ENCODE measurements around the gene KBTBD7.

DNA sequence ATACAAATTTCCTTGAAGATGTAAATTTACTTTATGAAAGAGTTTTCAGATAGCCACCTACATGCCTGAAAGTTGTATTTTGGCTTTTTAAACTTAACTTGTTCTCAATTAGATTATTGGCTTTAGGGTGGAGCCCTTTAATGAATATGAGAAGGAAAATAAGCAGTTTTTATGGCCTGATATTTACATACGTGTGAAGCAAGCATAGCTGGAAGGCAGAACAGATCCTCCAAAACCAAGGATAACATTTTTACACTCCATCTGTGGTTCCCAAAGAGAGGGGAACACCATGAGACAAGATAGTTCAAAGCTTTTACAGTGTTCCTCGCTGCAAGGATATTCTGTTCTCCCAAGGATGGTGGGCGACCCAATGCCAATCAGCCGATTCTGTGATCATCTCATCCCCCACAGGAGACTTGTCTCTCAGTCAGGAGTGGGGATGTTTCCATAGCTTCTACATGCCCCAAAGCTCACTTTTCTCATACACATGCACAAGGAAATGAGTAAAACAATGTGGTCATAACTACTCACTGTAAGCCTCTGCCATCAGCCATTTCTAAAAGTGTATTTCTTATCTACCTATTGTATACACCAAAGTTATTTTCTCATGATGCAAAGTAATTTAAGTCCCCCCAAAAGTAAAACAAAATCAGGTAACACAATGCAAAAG, 37.2 kb downstream of the KBTBD7 start:
- TF ChIP-seq POLR2A (IDR thresholded peaks at IDR 0.05): no peak
- TF ChIP-seq, protein P1, sequence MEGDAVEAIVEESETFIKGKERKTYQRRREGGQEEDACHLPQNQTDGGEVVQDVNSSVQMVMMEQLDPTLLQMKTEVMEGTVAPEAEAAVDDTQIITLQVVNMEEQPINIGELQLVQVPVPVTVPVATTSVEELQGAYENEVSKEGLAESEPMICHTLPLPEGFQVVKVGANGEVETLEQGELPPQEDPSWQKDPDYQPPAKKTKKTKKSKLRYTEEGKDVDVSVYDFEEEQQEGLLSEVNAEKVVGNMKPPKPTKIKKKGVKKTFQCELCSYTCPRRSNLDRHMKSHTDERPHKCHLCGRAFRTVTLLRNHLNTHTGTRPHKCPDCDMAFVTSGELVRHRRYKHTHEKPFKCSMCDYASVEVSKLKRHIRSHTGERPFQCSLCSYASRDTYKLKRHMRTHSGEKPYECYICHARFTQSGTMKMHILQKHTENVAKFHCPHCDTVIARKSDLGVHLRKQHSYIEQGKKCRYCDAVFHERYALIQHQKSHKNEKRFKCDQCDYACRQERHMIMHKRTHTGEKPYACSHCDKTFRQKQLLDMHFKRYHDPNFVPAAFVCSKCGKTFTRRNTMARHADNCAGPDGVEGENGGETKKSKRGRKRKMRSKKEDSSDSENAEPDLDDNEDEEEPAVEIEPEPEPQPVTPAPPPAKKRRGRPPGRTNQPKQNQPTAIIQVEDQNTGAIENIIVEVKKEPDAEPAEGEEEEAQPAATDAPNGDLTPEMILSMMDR (IDR thresholded peaks at IDR 0.05): no peak
